ENCODE measurements around the gene IGSF21. TPM values are rescaled to one million over a fixed set of nuclear protein-coding genes. Genes with fewer than 3 reads are reported as not detected.

Gene IGSF21
- polyA plus RNA-seq, 1 donor: 0.12 TPM

GRCh38 chr1:18178111-18178510, 70.5 kb downstream of the IGSF21 start:
- no peak for DNase-seq

GRCh38 chr1:18179009-18179408, 71.4 kb downstream of the IGSF21 start:
- DNase-seq: no peak

GRCh38 chr1:18182398-18183160, 75.0 kb downstream of the IGSF21 start:
- no peak for DNase-seq

- no peak for DNase-seq
Measured at GRCh38 chr1:18183533-18183932, 75.9 kb downstream of the IGSF21 start.

GRCh38 chr1:18187054-18187453, 79.5 kb downstream of the IGSF21 start:
- DNase-seq: no peak

- no peak for DNase-seq
Measured at GRCh38 chr1:18188820-18189517, 81.4 kb downstream of the IGSF21 start.

GRCh38 chr1:18190598-18190997, 83.0 kb downstream of the IGSF21 start:
- DNase-seq: no peak

GRCh38 chr1:18191037-18191436, 83.4 kb downstream of the IGSF21 start:
- no peak for DNase-seq

GRCh38 chr1:18191481-18192155, 84.0 kb downstream of the IGSF21 start:
- DNase-seq: no peak

GRCh38 chr1:18192182-18192581, 84.6 kb downstream of the IGSF21 start:
- DNase-seq: no peak

- DNase-seq: no peak
Measured at GRCh38 chr1:18192974-18193373, 85.4 kb downstream of the IGSF21 start.

GRCh38 chr1:18197299-18197698, 89.7 kb downstream of the IGSF21 start:
- no peak for DNase-seq

GRCh38 chr1:18198260-18198659, 90.7 kb downstream of the IGSF21 start:
- no peak for DNase-seq

- DNase-seq: no peak
Measured at GRCh38 chr1:18199462-18199861, 91.9 kb downstream of the IGSF21 start.

- no peak for DNase-seq
Measured at GRCh38 chr1:18200136-18200717, 92.6 kb downstream of the IGSF21 start.

GRCh38 chr1:18200918-18201317, 93.3 kb downstream of the IGSF21 start:
- DNase-seq: no peak

GRCh38 chr1:18201997-18202719, 94.6 kb downstream of the IGSF21 start:
- DNase-seq: no peak

- no peak for DNase-seq
Measured at GRCh38 chr1:18203645-18204044, 96.0 kb downstream of the IGSF21 start.

GRCh38 chr1:18204575-18204974, 97.0 kb downstream of the IGSF21 start:
- DNase-seq: no peak

- no peak for DNase-seq
Measured at GRCh38 chr1:18205319-18205718, 97.7 kb downstream of the IGSF21 start.

GRCh38 chr1:18211764-18212163, 104.2 kb downstream of the IGSF21 start:
- DNase-seq: no peak

GRCh38 chr1:18217398-18218043, 109.9 kb downstream of the IGSF21 start:
- DNase-seq: no peak
